DOHH2 (cell line): ENCODE data around the gene PPFIBP1.

Experiments
- H3F3A ChIP-seq: fragments of 200-600 bp; sonication (generic), shearing (Covaris generic); 2 replicates; pipeline ENCODE4 v1.6.0; 2016; ENCODE audit warnings: antibody characterized with exemption, mild to moderate bottlenecking; ENCODE audit not compliant: control insufficient read depth, insufficient read depth
- H3K27ac ChIP-seq: fragments of 200-600 bp; sonication (generic); 2 replicates; pipeline ENCODE4 v1.5.1; 2014; ENCODE audit warnings: low read depth, mild to moderate bottlenecking, low read length, moderate library complexity
- H3K27me3 ChIP-seq: fragments of 200-600 bp; sonication (generic); 2 replicates; pipeline ENCODE4 v1.6.1; 2014; ENCODE audit warnings: mild to moderate bottlenecking, low read length, mixed read lengths; ENCODE audit not compliant: control insufficient read depth
- H3K36me3 ChIP-seq: fragments of 200-600 bp; sonication (generic); 2 replicates; pipeline ENCODE4 v1.6.1; 2014; ENCODE audit warnings: mild to moderate bottlenecking, low read length, moderate library complexity, mixed read lengths; ENCODE audit not compliant: control insufficient read depth
- H3K4me1 ChIP-seq: fragments of 200-600 bp; sonication (generic); 2 replicates; pipeline ENCODE4 v1.6.1; 2014; ENCODE audit warnings: mild to moderate bottlenecking, low read length, mixed read lengths; ENCODE audit not compliant: control insufficient read depth
- H3K4me2 ChIP-seq: fragments of 200-600 bp; sonication (generic); 2 replicates; pipeline ENCODE4 v1.6.0; 2014; ENCODE audit warnings: mild to moderate bottlenecking, low read length, moderate library complexity
- H3K4me3 ChIP-seq: fragments of 200-600 bp; sonication (generic); 2 replicates; pipeline ENCODE4 v1.5.1; 2014; ENCODE audit warnings: mild to moderate bottlenecking, low read length, mixed read lengths
- H3K79me2 ChIP-seq: fragments of 200-600 bp; sonication (generic); 2 replicates; pipeline ENCODE4 v1.6.1; 2014; ENCODE audit warnings: mild to moderate bottlenecking, low read length, mixed read lengths; ENCODE audit not compliant: control insufficient read depth
- H3K9me2 ChIP-seq: fragments of 200-600 bp; sonication (generic); replicated peaks from 2 replicates; pipeline ENCODE4 v1.6.1; 2014; ENCODE audit warnings: mild to moderate bottlenecking, low read length, mixed read lengths; ENCODE audit not compliant: control insufficient read depth
- H3K9me3 ChIP-seq: fragments of 200-600 bp; sonication (generic); 2 replicates; pipeline ENCODE4 v1.6.1; 2014; ENCODE audit warnings: antibody characterized with exemption, low read length, mixed read lengths; ENCODE audit not compliant: control insufficient read depth, insufficient read depth
- H4K20me1 ChIP-seq: fragments of 200-600 bp; sonication (generic); 2 replicates; pipeline ENCODE4 v1.6.0; 2014; ENCODE audit warnings: low read depth, mild to moderate bottlenecking, antibody characterized with exemption, low read length, moderate library complexity; ENCODE audit not compliant: control insufficient read depth, insufficient read depth
- CTCF ChIP-seq: fragments of 200-600 bp; sonication (generic); IDR thresholded peaks from one replicate; pipeline ENCODE4 v1.5.1; 2014; ENCODE audit warnings: antibody characterized with exemption, mild to moderate bottlenecking, low read depth, low read length; ENCODE audit not compliant: poor library complexity, severe bottlenecking
- EZH2phosphoT487 ChIP-seq: fragments of 200-600 bp; sonication (generic); IDR thresholded peaks from 2 replicates; pipeline ENCODE4 v1.6.1; 2017; ENCODE audit warnings: borderline replicate concordance, mild to moderate bottlenecking, antibody characterized with exemption, low read length, moderate library complexity, mixed read lengths

PPFIBP1 gene

GRCh38 chr12:27672643-27673042 is 148.6 kb downstream of the PPFIBP1 start:
- Histone ChIP-seq H3K4me3 (no peak overlapping the region), H3K4me2 (no peak overlapping the region)
- no peak for TF ChIP-seq EZH2phosphoT487

GRCh38 chr12:27673101-27673718 is 149.2 kb downstream of the PPFIBP1 start:
- TF ChIP-seq CTCF: no peak
- TF ChIP-seq EZH2phosphoT487: no peak
- Histone ChIP-seq H3K27ac (no peak overlapping the region), H3K79me2 (no peaks in the 10 kb centered on the region), H3K36me3 (no peaks in the 10 kb centered on the region), H3K4me1 (no peaks in the 10 kb centered on the region), H3K27me3 (no peaks in the 10 kb centered on the region), H3K4me3 (no peak overlapping the region), H3K4me2 (no peak overlapping the region), H3K9me3 (no peaks in the 10 kb centered on the region), H3K9me2 (no peaks in the 10 kb centered on the region), H3F3A (no peaks in the 10 kb centered on the region), H4K20me1 (no peaks in the 10 kb centered on the region)

More at GRCh38 chr12:27672643-27673042, 148.6 kb downstream of the PPFIBP1 start:
- Histone ChIP-seq H3F3A (no peaks in the 10 kb centered on the region), H3K4me1 (no peaks in the 10 kb centered on the region), H3K9me3 (no peaks in the 10 kb centered on the region), H3K9me2 (no peaks in the 10 kb centered on the region), H3K79me2 (no peaks in the 10 kb centered on the region), H3K27ac (no peak overlapping the region), H3K27me3 (no peaks in the 10 kb centered on the region), H4K20me1 (no peaks in the 10 kb centered on the region), H3K36me3 (no peaks in the 10 kb centered on the region)

- Histone ChIP-seq H3K9me2 (no peaks in the 10 kb centered on the region), H3K27ac (no peak overlapping the region), H3K79me2 (no peaks in the 10 kb centered on the region), H3K4me1 (no peaks in the 10 kb centered on the region), H4K20me1 (no peaks in the 10 kb centered on the region), H3K4me3 (no peak overlapping the region), H3K9me3 (no peaks in the 10 kb centered on the region), H3K36me3 (no peaks in the 10 kb centered on the region), H3K4me2 (no peak overlapping the region), H3K27me3 (no peaks in the 10 kb centered on the region), H3F3A (no peaks in the 10 kb centered on the region)
- TF ChIP-seq EZH2phosphoT487: no peak
- no peak for TF ChIP-seq CTCF
These were observed 151.0 kb downstream of the PPFIBP1 start for GRCh38 chr12:27674989-27675388.

DNA sequence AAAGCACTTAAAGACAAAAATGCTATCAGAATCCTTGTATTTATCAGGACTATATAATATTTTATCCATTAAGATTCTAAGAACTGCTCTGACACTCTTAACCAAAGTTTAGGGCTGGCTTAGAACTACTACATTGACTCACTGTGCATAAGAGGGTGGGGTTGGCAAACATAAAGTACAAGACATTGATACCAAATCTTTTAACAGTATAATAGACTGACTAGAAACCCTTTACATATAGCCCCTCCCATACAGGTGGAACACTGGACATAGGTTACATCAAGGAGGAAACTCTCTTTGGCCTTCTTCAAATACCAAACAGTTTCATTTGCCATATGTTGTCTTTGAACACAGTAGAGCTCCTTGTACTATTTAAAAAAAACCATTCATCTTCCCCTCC is 156.6 kb downstream of the PPFIBP1 start:
- no peak overlapping the region for H3K27ac ChIP-seq
- no peaks in the 10 kb centered on the region for H4K20me1 ChIP-seq
- H3K36me3 ChIP-seq: no peaks in the 10 kb centered on the region
- H3F3A ChIP-seq: no peaks in the 10 kb centered on the region
- no peak for TF ChIP-seq CTCF
- no peak for TF ChIP-seq EZH2phosphoT487
- no peak overlapping the region for H3K4me2 ChIP-seq
- H3K4me1 ChIP-seq: no peaks in the 10 kb centered on the region
- no peaks in the 10 kb centered on the region for H3K27me3 ChIP-seq
- no peaks in the 10 kb centered on the region for H3K79me2 ChIP-seq
- H3K9me2 ChIP-seq: no peaks in the 10 kb centered on the region
- H3K9me3 ChIP-seq: no peaks in the 10 kb centered on the region
- no peak overlapping the region for H3K4me3 ChIP-seq
